ENCODE data around the gene NSL1.
"Not testable (repeated sequence)": the region's sequence is repeated elsewhere in the genome, so short reads cannot be mapped to it uniquely, and the experiment has no call there.

Gene NSL1

GRCh38 chr1:212782422-212783154, 9.0 kb downstream of the NSL1 start:
- Histone ChIP-seq H2BK12ac (ENCODE audit: low read length) (no peak overlapping the region), H2AFZ (ENCODE audit: insufficient read depth, low read length, poor library complexity) (no peak overlapping the region), H3K23ac (ENCODE audit: low read length) (no peak overlapping the region), H3K27me3 (ENCODE audit: insufficient read depth, low read length) (no peaks in the 10 kb centered on the region), H3K79me2 (ENCODE audit: control insufficient read depth, insufficient read depth, low read length, poor library complexity) (no peaks in the 10 kb centered on the region), H3K4me1 (ENCODE audit: control insufficient read depth in 1 of 2, insufficient read depth in 2 of 2, low read length in 2 of 2) (no peaks in the 10 kb centered on the region), H3K27ac (ENCODE audit: low read depth, low read length) (no peak overlapping the region), H4K8ac (ENCODE audit: low read depth, low read length) (no peak overlapping the region), H3K36me3 (ENCODE audit: control insufficient read depth in 1 of 2, insufficient read depth in 2 of 2, low read length in 2 of 2) (peaks cover 5 to 7% of the 10 kb centered on the region in 2 experiments), H3K9ac (ENCODE audit: low read length) (no peak overlapping the region), H3K4me2 (ENCODE audit: low read length) (no peak overlapping the region), H2BK5ac (ENCODE audit: low read depth, low read length, poor library complexity) (no peak overlapping the region), H4K91ac (ENCODE audit: low read depth, low read length) (no peak overlapping the region), H3K18ac (ENCODE audit: low read length) (no peak overlapping the region), H3K14ac (ENCODE audit: low read length) (no peak overlapping the region), H2BK120ac (ENCODE audit: insufficient read depth, low read length, poor library complexity) (no peak overlapping the region), H3K9me3 (ENCODE audit: insufficient read depth, low read depth, low read length) (no peaks in the 10 kb centered on the region), H3K79me1 (ENCODE audit: low read length) (no peaks in the 10 kb centered on the region), H3K4me3 (ENCODE audit: low read depth, low read length) (no peak overlapping the region), H2AK5ac (ENCODE audit: low read length) (no peak overlapping the region), H3K4ac (ENCODE audit: low read depth, low read length) (no peak overlapping the region), H4K12ac (ENCODE audit: low read depth, low read length) (no peak overlapping the region)
- DNase-seq: peak; percentile 37 to 60
- WGBS (ENCODE audit: extremely low coverage, insufficient coverage, insufficient read length): no CpG with 5 or more reads among the region's 3 CpGs

GRCh38 chr1:212781225-212781624, 10.4 kb downstream of the NSL1 start:
- peaks cover 0 to 1% of the 10 kb centered on the region in 2 experiments for H3K36me3 ChIP-seq (ENCODE audit: control insufficient read depth in 1 of 2, insufficient read depth in 2 of 2, low read length in 2 of 2)

GRCh38 chr1:212780759-212781158, 10.8 kb downstream of the NSL1 start:
- no peak overlapping the region for H2BK12ac ChIP-seq (ENCODE audit: low read length)
- no CpG with 5 or more reads among the region's 3 CpGs for WGBS (ENCODE audit: extremely low coverage, insufficient coverage, insufficient read length)
- H4K91ac ChIP-seq (ENCODE audit: low read depth, low read length): no peak overlapping the region
- H3K36me3 ChIP-seq (ENCODE audit: control insufficient read depth in 1 of 2, insufficient read depth in 2 of 2, low read length in 2 of 2): peaks cover 0 to 1% of the 10 kb centered on the region in 2 experiments
- no peak overlapping the region for H3K9ac ChIP-seq (ENCODE audit: low read length)
- no peak overlapping the region for H3K4ac ChIP-seq (ENCODE audit: low read depth, low read length)
- no peak overlapping the region for H2BK5ac ChIP-seq (ENCODE audit: low read depth, low read length, poor library complexity)
- no peak for DNase-seq
- no peak overlapping the region for H3K27ac ChIP-seq (ENCODE audit: low read depth, low read length)
- H4K8ac ChIP-seq (ENCODE audit: low read depth, low read length): no peak overlapping the region
- H3K14ac ChIP-seq (ENCODE audit: low read length): no peak overlapping the region
- no peaks in the 10 kb centered on the region for H3K79me2 ChIP-seq (ENCODE audit: control insufficient read depth, insufficient read depth, low read length, poor library complexity)
- no peak overlapping the region for H3K18ac ChIP-seq (ENCODE audit: low read length)
- no peak overlapping the region for H4K12ac ChIP-seq (ENCODE audit: low read depth, low read length)
- no peaks in the 10 kb centered on the region for H3K79me1 ChIP-seq (ENCODE audit: low read length)
- H3K23ac ChIP-seq (ENCODE audit: low read length): no peak overlapping the region
- no peak overlapping the region for H2AFZ ChIP-seq (ENCODE audit: insufficient read depth, low read length, poor library complexity)
- H3K4me1 ChIP-seq (ENCODE audit: control insufficient read depth in 1 of 2, insufficient read depth in 2 of 2, low read length in 2 of 2): no peaks in the 10 kb centered on the region
- no peaks in the 10 kb centered on the region for H3K9me3 ChIP-seq (ENCODE audit: insufficient read depth, low read depth, low read length)
- H3K4me2 ChIP-seq (ENCODE audit: low read length): no peak overlapping the region
- H3K4me3 ChIP-seq (ENCODE audit: low read depth, low read length): no peak overlapping the region
- no peak overlapping the region for H2AK5ac ChIP-seq (ENCODE audit: low read length)
- H2BK120ac ChIP-seq (ENCODE audit: insufficient read depth, low read length, poor library complexity): no peak overlapping the region
- H3K27me3 ChIP-seq (ENCODE audit: insufficient read depth, low read length): no peaks in the 10 kb centered on the region

More at GRCh38 chr1:212781225-212781624, 10.4 kb downstream of the NSL1 start:
- H3K79me1 ChIP-seq (ENCODE audit: low read length): no peaks in the 10 kb centered on the region
- H2BK5ac ChIP-seq (ENCODE audit: low read depth, low read length, poor library complexity): no peak overlapping the region
- H2BK12ac ChIP-seq (ENCODE audit: low read length): no peak overlapping the region
- no peak overlapping the region for H3K4me2 ChIP-seq (ENCODE audit: low read length)
- H3K27me3 ChIP-seq (ENCODE audit: insufficient read depth, low read length): no peaks in the 10 kb centered on the region
- no peak overlapping the region for H4K8ac ChIP-seq (ENCODE audit: low read depth, low read length)
- no CpG with 5 or more reads among the region's 2 CpGs for WGBS (ENCODE audit: extremely low coverage, insufficient coverage, insufficient read length)
- H3K14ac ChIP-seq (ENCODE audit: low read length): no peak overlapping the region
- no peak overlapping the region for H3K27ac ChIP-seq (ENCODE audit: low read depth, low read length)
- no peak overlapping the region for H3K23ac ChIP-seq (ENCODE audit: low read length)
- H3K9me3 ChIP-seq (ENCODE audit: insufficient read depth, low read depth, low read length): no peaks in the 10 kb centered on the region
- H3K4me1 ChIP-seq (ENCODE audit: control insufficient read depth in 1 of 2, insufficient read depth in 2 of 2, low read length in 2 of 2): no peaks in the 10 kb centered on the region
- H3K79me2 ChIP-seq (ENCODE audit: control insufficient read depth, insufficient read depth, low read length, poor library complexity): no peaks in the 10 kb centered on the region
- DNase-seq: no peak
- no peak overlapping the region for H2AFZ ChIP-seq (ENCODE audit: insufficient read depth, low read length, poor library complexity)
- H4K91ac ChIP-seq (ENCODE audit: low read depth, low read length): no peak overlapping the region
- H3K4me3 ChIP-seq (ENCODE audit: low read depth, low read length): no peak overlapping the region
- H3K18ac ChIP-seq (ENCODE audit: low read length): no peak overlapping the region
- no peak overlapping the region for H3K4ac ChIP-seq (ENCODE audit: low read depth, low read length)
- no peak overlapping the region for H4K12ac ChIP-seq (ENCODE audit: low read depth, low read length)
- H2AK5ac ChIP-seq (ENCODE audit: low read length): no peak overlapping the region
- no peak overlapping the region for H3K9ac ChIP-seq (ENCODE audit: low read length)
- H2BK120ac ChIP-seq (ENCODE audit: insufficient read depth, low read length, poor library complexity): no peak overlapping the region

DNA sequence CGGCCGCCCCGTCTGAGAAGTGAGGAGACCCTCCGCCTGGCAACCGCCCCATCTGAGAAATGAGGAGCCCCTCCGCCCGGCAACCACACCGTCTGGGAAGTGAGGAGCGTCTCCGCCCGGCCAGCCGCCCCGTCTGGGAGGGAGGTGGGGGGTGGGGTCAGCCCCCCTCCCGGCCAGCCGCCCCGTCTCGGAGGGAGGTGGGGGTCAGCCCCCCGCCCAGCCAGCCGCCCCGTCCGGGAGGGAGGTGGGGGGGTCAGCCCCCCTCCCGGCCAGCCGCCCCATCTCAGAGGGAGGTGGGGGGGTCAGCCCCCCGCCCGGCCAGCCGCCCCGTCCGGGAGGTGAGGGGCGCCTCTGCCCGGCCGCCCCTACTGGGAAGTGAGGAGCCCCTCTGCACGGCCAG, 12.5 kb downstream of the NSL1 start:
- H3K14ac ChIP-seq (ENCODE audit: low read length); H3K4ac ChIP-seq (ENCODE audit: low read depth, low read length); DNase-seq; H2BK12ac ChIP-seq (ENCODE audit: low read length); H4K8ac ChIP-seq (ENCODE audit: low read depth, low read length); H3K9me3 ChIP-seq (ENCODE audit: insufficient read depth, low read depth, low read length); H2AK5ac ChIP-seq (ENCODE audit: low read length); H4K91ac ChIP-seq (ENCODE audit: low read depth, low read length); H2BK120ac ChIP-seq (ENCODE audit: insufficient read depth, low read length, poor library complexity); H3K18ac ChIP-seq (ENCODE audit: low read length); H3K27ac ChIP-seq (ENCODE audit: low read depth, low read length); H3K79me2 ChIP-seq (ENCODE audit: control insufficient read depth, insufficient read depth, low read length, poor library complexity); H3K27me3 ChIP-seq (ENCODE audit: insufficient read depth, low read length); H3K79me1 ChIP-seq (ENCODE audit: low read length); H3K4me1 ChIP-seq (ENCODE audit: control insufficient read depth in 1 of 2, insufficient read depth in 2 of 2, low read length in 2 of 2); H3K4me3 ChIP-seq (ENCODE audit: low read depth, low read length); H2BK5ac ChIP-seq (ENCODE audit: low read depth, low read length, poor library complexity); H3K36me3 ChIP-seq (ENCODE audit: control insufficient read depth in 1 of 2, insufficient read depth in 2 of 2, low read length in 2 of 2); H3K23ac ChIP-seq (ENCODE audit: low read length); H3K9ac ChIP-seq (ENCODE audit: low read length); H3K4me2 ChIP-seq (ENCODE audit: low read length); H2AFZ ChIP-seq (ENCODE audit: insufficient read depth, low read length, poor library complexity); H4K12ac ChIP-seq (ENCODE audit: low read depth, low read length): not testable (repeated sequence)
- no CpG with 5 or more reads among the region's 32 CpGs for WGBS (ENCODE audit: extremely low coverage, insufficient coverage, insufficient read length)
